Type B pancreatic cell (in vitro differentiated cells): ENCODE data around the gene KRT39. TPM values are rescaled to one million over a fixed set of nuclear protein-coding genes. Genes with fewer than 3 reads are reported as not detected.

Experiments
- DNase-seq: peaks from one replicate; pipeline ENCODE4 v3.0.0; 2021; ENCODE audit warnings: mixed read lengths; ENCODE audit not compliant: unreplicated experiment; ENCODE audit errors: extremely low spot score
- H3K27ac Mint-ChIP-seq: 2 replicates; pipeline ENCODE4 v1.8.0; 2021; ENCODE audit warnings: mild to moderate bottlenecking, mixed read lengths
- H3K27me3 Mint-ChIP-seq: 2 replicates; pipeline ENCODE4 v1.8.0; 2021; ENCODE audit warnings: mixed read lengths
- H3K36me3 Mint-ChIP-seq: 2 replicates; pipeline ENCODE4 v1.8.0; 2021; ENCODE audit warnings: mixed read lengths
- H3K4me1 Mint-ChIP-seq: one replicate; pipeline ENCODE4 v1.8.0; 2021; ENCODE audit warnings: mixed read lengths; ENCODE audit not compliant: unreplicated experiment
- H3K4me3 Mint-ChIP-seq: 2 replicates; pipeline ENCODE4 v1.8.0; 2021; ENCODE audit warnings: mild to moderate bottlenecking, mixed read lengths
- H3K9me3 Mint-ChIP-seq: 2 replicates; pipeline ENCODE4 v1.8.0; 2021; ENCODE audit warnings: mixed read lengths
- total RNA-seq: library from RNA; stranded (reverse); gene quantifications from 2 replicates; pipeline ENCODE4 v1.2.1, GENCODE V29; 2021; ENCODE audit warnings: low replicate concordance
- TF ChIP-seq, protein P1 (sequence below): fragments of 200-600 bp; sonication (generic); conservative IDR thresholded peaks from 2 replicates; pipeline ENCODE4 v1.5.0; 2021; ENCODE audit warnings: antibody characterized with exemption, mild to moderate bottlenecking

KRT39 gene
- total RNA-seq, 1 donor from 2014 or later = 0.70 TPM

DNA sequence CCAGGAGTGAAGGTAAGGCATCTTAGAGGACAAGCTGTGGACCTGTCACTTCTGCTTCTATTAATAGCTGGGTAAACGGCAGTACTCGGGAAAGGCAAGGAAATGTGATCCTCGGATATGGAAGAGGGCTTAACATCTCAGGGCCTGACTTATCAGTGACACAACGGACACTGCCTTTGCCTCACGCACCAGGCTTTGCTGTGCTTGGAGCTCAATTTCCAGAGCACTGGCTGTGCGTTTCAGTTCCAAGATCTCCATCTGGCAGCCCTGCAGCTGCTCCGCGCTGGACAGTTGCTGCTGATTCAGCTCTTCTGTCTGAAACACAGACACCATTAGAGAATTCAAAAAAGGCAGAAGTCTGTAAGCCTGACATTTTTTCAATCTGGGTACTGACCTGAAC is 13.8 kb upstream of the KRT39 start:
- no peak overlapping the region for H3K4me3 Mint-ChIP-seq
- no peak for DNase-seq
- H3K36me3 Mint-ChIP-seq = no peaks in the 10 kb centered on the region
- H3K4me1 Mint-ChIP-seq = peaks cover 19% of the 10 kb centered on the region
- H3K9me3 Mint-ChIP-seq = no peaks in the 10 kb centered on the region
- H3K27ac Mint-ChIP-seq = peak overlapping the region; percentile 11
- TF ChIP-seq, protein P1, sequence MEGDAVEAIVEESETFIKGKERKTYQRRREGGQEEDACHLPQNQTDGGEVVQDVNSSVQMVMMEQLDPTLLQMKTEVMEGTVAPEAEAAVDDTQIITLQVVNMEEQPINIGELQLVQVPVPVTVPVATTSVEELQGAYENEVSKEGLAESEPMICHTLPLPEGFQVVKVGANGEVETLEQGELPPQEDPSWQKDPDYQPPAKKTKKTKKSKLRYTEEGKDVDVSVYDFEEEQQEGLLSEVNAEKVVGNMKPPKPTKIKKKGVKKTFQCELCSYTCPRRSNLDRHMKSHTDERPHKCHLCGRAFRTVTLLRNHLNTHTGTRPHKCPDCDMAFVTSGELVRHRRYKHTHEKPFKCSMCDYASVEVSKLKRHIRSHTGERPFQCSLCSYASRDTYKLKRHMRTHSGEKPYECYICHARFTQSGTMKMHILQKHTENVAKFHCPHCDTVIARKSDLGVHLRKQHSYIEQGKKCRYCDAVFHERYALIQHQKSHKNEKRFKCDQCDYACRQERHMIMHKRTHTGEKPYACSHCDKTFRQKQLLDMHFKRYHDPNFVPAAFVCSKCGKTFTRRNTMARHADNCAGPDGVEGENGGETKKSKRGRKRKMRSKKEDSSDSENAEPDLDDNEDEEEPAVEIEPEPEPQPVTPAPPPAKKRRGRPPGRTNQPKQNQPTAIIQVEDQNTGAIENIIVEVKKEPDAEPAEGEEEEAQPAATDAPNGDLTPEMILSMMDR = no peak
- no peaks in the 10 kb centered on the region for H3K27me3 Mint-ChIP-seq

DNA sequence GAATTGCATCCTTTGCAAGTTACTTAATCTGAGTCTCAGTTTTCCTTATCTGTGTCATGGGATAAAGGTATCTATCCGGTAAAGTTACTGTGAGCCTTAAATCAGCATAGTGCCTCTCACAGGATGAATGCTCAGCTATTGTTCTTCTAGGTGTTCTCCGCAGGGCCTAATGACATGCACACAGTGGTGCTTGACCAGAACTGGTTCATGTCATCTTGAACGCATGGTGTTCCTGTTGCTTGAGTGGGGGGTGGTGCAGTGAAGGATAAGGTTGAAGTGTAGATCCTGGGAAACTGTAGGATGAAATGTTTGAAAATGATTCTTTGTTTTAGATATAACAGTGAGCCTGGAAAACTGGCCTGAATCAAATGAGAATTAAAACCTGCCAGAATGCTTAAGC is 13.4 kb upstream of the KRT39 start:
- no peak for DNase-seq
- H3K4me3 Mint-ChIP-seq = no peak overlapping the region
- no peaks in the 10 kb centered on the region for H3K27me3 Mint-ChIP-seq
- TF ChIP-seq, protein P1 = no peak
- H3K36me3 Mint-ChIP-seq = no peaks in the 10 kb centered on the region
- peaks cover 19% of the 10 kb centered on the region for H3K4me1 Mint-ChIP-seq
- H3K9me3 Mint-ChIP-seq = no peaks in the 10 kb centered on the region
- peak overlapping the region; percentile 11 for H3K27ac Mint-ChIP-seq

DNA sequence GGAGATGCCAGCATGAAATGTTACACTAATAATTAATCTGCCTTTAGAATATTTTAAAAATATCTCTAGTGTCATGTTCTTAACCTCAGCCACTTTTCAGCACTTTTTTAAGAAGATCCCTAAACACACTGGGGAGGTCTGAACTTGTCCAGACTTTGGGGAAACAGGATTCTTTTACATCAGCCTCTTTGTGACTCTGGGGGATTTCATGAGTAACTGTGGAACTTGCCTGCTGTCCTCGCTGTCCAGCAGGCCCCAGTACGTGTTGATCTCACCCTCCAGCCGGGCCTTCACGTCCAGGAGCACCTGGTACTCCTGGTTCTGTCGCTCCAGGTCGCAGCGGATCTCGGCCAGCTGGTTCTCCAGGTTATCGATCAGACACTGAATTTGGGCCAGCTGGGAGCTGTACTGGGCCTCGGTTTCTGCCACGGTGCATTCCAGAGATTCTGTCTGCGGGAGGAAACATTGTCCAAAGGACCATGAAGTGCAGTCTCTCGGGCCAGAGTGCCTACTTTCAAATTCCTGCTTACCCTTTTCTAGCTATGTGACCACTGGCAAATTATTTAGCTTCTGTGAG is 11.9 kb upstream of the KRT39 start:
- H3K27ac Mint-ChIP-seq = no peak overlapping the region
- DNase-seq = no peak
- no peaks in the 10 kb centered on the region for H3K27me3 Mint-ChIP-seq
- H3K36me3 Mint-ChIP-seq = no peaks in the 10 kb centered on the region
- H3K9me3 Mint-ChIP-seq = no peaks in the 10 kb centered on the region
- peaks cover 19% of the 10 kb centered on the region for H3K4me1 Mint-ChIP-seq
- TF ChIP-seq, protein P1 = no peak
- no peak overlapping the region for H3K4me3 Mint-ChIP-seq

DNA sequence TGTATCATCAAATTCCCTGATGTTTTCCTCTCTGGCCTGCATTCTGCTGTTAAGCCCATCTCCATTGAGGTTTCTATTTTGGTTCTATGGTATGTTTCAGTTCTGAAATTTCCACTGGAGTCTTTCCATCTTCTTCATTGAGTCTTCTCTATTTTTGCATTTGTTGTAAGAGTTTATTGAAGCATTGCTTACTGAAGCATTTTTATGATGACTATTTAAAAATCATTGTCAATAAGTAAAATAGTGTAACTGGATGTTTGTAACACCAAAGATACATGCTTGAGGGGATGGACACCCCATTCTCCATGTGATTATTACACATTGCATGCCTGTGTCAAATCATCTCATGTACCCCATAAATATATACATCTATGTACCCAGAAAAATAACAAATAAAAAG is 8.8 kb upstream of the KRT39 start:
- H3K27ac Mint-ChIP-seq = no peak overlapping the region
- peaks cover 12% of the 10 kb centered on the region for H3K4me1 Mint-ChIP-seq
- no peak for DNase-seq
- no peaks in the 10 kb centered on the region for H3K9me3 Mint-ChIP-seq
- H3K4me3 Mint-ChIP-seq = no peak overlapping the region
- H3K36me3 Mint-ChIP-seq = no peaks in the 10 kb centered on the region
- TF ChIP-seq, protein P1 = no peak
- H3K27me3 Mint-ChIP-seq = no peaks in the 10 kb centered on the region

DNA sequence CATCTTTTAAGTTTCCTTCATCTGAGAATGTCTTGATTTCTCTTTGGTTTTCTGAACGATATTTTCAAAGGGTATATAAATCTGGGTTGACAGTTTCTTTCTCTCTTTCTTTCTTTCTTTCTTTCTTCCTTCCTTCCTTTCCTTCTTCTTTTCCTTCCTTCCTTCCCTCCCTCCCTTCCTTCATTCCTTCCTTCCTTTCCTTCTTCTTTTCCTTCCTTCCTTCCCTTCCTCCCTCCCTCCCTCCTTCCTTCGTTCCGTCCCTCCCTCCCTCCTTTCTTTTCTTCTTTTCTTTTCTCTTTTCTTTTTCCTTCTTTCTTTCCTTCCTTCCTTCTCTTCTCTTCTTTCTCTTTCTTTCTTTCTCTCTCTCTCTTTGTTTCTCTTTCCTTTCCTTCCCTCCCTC is 7.6 kb upstream of the KRT39 start:
- Mint-ChIP-seq H3K27me3 (no peaks in the 10 kb centered on the region), H3K4me1 (peaks cover 7% of the 10 kb centered on the region), H3K4me3 (no peak overlapping the region), H3K27ac (no peak overlapping the region), H3K36me3 (no peaks in the 10 kb centered on the region), H3K9me3 (no peaks in the 10 kb centered on the region)
- TF ChIP-seq, protein P1 = no peak
- DNase-seq = no peak

DNA sequence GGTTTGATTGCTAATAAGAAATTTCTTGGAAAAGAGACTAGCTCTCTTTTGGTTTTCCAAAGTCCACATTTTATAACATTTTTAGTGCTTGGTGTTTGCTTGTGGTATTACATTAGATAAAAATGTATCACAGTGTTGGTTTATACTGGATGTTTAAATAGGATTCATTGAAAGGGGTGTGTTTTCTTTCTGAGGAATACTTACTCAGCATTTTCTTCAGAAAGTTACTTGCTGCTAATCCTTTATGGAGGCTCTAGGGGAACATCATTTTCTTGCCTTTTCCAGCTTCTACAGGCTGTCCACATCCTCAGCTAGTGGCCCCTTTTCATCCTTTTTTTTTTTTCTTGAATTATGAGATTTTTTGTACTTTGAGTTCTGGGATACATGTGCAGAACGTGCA is 834 bp upstream of the KRT39 start:
- TF ChIP-seq, protein P1 = no peak
- H3K27me3 Mint-ChIP-seq = no peaks in the 10 kb centered on the region
- peaks cover 6% of the 10 kb centered on the region for H3K36me3 Mint-ChIP-seq
- H3K4me3 Mint-ChIP-seq = no peak overlapping the region
- DNase-seq = no peak
- no peak overlapping the region for H3K27ac Mint-ChIP-seq
- no peaks in the 10 kb centered on the region for H3K4me1 Mint-ChIP-seq
- peaks cover 6% of the 10 kb centered on the region for H3K9me3 Mint-ChIP-seq
